ENCODE results near the gene DPM3.

Gene DPM3

DNA sequence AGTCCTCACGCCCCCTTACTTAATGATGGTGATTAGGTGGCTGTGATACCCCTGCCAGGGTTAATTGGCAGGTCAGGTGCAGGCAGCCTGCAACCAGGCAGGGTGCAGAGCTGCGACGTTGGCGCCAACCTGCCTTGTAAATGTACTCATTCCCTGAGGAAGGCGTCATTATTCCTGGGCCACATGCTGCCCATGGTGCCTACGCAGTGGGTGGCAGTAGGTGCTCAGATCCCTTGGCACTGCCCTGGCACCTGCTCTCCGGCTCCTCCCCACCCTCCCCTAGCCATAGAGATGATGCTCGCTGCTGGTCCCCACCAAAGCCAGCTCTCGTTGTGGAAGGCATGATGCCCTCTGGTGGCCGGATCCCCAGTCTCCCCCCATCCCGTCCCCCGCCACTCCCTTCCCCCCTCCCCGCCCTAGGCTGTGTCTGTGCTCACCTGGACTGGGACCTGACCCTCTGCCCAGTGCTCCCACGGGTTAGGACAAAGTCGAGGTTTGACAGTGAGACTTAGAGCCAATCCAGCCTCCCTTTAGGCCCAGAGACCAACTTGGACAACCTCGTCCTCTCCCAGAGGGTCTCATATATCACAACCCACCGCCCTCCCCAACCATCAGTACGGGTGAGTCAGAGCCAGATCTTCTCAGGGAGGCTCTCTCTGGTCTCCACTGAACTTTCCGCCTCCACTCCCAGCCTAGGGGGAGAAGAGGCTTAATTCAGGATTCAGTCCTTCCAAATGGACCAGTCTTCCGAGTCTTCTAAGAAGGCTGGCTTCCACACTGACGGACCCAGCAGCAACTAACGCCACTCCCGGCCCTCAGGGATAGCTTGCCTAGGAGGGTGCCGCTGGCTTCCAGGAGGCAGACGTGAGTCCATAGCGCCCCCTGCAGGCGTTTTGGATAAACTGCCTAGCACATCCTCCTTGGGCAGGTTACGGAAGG, 27.1 kb upstream of the DPM3 start (continued):
- TF ChIP-seq, protein P1, sequence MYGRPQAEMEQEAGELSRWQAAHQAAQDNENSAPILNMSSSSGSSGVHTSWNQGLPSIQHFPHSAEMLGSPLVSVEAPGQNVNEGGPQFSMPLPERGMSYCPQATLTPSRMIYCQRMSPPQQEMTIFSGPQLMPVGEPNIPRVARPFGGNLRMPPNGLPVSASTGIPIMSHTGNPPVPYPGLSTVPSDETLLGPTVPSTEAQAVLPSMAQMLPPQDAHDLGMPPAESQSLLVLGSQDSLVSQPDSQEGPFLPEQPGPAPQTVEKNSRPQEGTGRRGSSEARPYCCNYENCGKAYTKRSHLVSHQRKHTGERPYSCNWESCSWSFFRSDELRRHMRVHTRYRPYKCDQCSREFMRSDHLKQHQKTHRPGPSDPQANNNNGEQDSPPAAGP (tag by site-specific recombination; IDR thresholded peaks at IDR 0.05) = peak; percentile 81; the same call in 1 of the 2 replicates
- TF ChIP-seq ZBTB21 (tag by site-specific recombination; IDR thresholded peaks at IDR 0.05) (no peak), EGR2 (tag by site-specific recombination; IDR thresholded peaks at IDR 0.05; ENCODE audit: low read depth) (no peak), ZNF19 (tag by site-specific recombination; IDR thresholded peaks at IDR 0.05; ENCODE audit: low read depth) (no peak), ZNF561 (tag by site-specific recombination; IDR thresholded peaks at IDR 0.05; ENCODE audit: borderline replicate concordance) (peak; percentile 16; the same call in 1 of the 2 replicates), TRIM28 (IDR thresholded peaks at IDR 0.05; ENCODE audit: borderline replicate concordance, low read length) (no peak), ZNF549 (tag by site-specific recombination; IDR thresholded peaks at IDR 0.05) (no peak), ZNF239 (tag by site-specific recombination; IDR thresholded peaks at IDR 0.05) (no peak), ZFP37 (tag by site-specific recombination; IDR thresholded peaks at IDR 0.05) (no peak), TCF7L2 (IDR thresholded peaks at IDR 0.05; ENCODE audit: borderline replicate concordance, low read depth, low read length) (no peak)
- TF ChIP-seq, protein P2, sequence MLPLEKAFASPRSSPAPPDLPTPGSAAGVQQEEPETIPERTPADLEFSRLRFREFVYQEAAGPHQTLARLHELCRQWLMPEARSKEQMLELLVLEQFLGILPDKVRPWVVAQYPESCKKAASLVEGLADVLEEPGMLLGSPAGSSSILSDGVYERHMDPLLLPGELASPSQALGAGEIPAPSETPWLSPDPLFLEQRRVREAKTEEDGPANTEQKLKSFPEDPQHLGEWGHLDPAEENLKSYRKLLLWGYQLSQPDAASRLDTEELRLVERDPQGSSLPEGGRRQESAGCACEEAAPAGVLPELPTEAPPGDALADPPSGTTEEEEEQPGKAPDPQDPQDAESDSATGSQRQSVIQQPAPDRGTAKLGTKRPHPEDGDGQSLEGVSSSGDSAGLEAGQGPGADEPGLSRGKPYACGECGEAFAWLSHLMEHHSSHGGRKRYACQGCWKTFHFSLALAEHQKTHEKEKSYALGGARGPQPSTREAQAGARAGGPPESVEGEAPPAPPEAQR (tag by site-specific recombination; IDR thresholded peaks at IDR 0.05) = no peak
- TF ChIP-seq, protein P3, sequence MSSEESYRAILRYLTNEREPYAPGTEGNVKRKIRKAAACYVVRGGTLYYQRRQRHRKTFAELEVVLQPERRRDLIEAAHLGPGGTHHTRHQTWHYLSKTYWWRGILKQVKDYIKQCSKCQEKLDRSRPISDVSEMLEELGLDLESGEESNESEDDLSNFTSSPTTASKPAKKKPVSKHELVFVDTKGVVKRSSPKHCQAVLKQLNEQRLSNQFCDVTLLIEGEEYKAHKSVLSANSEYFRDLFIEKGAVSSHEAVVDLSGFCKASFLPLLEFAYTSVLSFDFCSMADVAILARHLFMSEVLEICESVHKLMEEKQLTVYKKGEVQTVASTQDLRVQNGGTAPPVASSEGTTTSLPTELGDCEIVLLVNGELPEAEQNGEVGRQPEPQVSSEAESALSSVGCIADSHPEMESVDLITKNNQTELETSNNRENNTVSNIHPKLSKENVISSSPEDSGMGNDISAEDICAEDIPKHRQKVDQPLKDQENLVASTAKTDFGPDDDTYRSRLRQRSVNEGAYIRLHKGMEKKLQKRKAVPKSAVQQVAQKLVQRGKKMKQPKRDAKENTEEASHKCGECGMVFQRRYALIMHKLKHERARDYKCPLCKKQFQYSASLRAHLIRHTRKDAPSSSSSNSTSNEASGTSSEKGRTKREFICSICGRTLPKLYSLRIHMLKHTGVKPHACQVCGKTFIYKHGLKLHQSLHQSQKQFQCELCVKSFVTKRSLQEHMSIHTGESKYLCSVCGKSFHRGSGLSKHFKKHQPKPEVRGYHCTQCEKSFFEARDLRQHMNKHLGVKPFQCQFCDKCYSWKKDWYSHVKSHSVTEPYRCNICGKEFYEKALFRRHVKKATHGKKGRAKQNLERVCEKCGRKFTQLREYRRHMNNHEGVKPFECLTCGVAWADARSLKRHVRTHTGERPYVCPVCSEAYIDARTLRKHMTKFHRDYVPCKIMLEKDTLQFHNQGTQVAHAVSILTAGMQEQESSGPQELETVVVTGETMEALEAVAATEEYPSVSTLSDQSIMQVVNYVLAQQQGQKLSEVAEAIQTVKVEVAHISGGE (tag by site-specific recombination; conservative IDR thresholded peaks at IDR 0.05; ENCODE audit: low read depth) = no peak

DNA sequence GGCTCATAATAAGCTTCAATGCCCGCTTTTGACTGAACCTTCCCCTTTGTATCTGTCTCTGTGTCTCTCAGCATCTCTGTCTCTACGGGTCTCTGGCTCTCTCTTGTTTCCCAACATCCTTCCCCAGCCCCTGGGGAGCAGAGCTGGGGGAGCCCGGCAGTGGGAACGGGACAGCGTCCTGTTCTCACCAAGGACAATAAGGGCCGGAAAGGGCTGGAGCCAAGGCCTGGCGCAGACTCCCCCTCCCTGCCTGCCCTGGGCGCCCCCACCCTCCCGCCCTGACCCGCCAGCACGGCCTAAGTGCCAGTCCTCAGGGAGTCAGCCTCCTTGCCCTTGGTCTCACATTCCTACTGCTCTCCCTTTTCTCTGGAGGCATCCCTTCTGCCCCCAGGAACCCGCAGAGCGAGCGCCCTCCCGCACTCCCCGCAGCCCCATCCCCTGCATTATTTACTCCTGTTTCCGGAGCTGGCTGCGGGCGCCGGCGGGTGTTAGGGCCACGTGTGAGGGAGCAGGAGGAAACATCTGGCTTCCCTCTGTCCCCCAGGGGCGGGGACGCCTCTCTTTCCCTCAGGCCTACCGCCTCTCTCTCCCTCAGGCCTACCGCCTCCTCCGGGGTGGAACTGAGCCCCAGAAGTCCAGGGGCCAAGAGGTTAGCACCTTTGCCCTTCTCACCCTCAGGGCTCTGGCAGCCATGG, 26.3 kb upstream of the DPM3 start:
- POLR2A ChIA-PET = interaction anchor here (0.6 to 1.8 kb wide), 9 partner anchors 7 to 155 kb away, joined by 3 to 17 read pairs (median 7); partner anchors contain the start of gene SLC50A1
- Histone ChIP-seq H3K4me1 (ENCODE audit: control insufficient read depth, insufficient read depth, low read length) (no peaks in the 10 kb centered on the region; the same call in 1 of the 2 replicates), H3K9me3 (ENCODE audit: control insufficient read depth, insufficient read depth, low read depth, low read length) (no peaks in the 10 kb centered on the region), H3K4me3 (ENCODE audit: low read depth, low read length) (no peak overlapping the region), H3K36me3 (ENCODE audit: control insufficient read depth in 2 of 2, insufficient read depth in 1 of 2, low read length in 2 of 2) (peaks cover 3 to 29% of the 10 kb centered on the region in 2 experiments; a peak in 2 of 3 replicates), H3K27ac (ENCODE audit: extremely low read depth, low read depth, low read length) (no peak overlapping the region)
- no peak for TF ChIP-seq ZFHX2 (tag by site-specific recombination; conservative IDR thresholded peaks at IDR 0.05)
- no peak for TF ChIP-seq GFI1B (tag by site-specific recombination; IDR thresholded peaks at IDR 0.05)
- TF ChIP-seq, protein P4, sequence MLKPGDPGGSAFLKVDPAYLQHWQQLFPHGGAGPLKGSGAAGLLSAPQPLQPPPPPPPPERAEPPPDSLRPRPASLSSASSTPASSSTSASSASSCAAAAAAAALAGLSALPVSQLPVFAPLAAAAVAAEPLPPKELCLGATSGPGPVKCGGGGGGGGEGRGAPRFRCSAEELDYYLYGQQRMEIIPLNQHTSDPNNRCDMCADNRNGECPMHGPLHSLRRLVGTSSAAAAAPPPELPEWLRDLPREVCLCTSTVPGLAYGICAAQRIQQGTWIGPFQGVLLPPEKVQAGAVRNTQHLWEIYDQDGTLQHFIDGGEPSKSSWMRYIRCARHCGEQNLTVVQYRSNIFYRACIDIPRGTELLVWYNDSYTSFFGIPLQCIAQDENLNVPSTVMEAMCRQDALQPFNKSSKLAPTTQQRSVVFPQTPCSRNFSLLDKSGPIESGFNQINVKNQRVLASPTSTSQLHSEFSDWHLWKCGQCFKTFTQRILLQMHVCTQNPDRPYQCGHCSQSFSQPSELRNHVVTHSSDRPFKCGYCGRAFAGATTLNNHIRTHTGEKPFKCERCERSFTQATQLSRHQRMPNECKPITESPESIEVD (tag by site-specific recombination; IDR thresholded peaks at IDR 0.05) = no peak
- TF ChIP-seq, protein P5, sequence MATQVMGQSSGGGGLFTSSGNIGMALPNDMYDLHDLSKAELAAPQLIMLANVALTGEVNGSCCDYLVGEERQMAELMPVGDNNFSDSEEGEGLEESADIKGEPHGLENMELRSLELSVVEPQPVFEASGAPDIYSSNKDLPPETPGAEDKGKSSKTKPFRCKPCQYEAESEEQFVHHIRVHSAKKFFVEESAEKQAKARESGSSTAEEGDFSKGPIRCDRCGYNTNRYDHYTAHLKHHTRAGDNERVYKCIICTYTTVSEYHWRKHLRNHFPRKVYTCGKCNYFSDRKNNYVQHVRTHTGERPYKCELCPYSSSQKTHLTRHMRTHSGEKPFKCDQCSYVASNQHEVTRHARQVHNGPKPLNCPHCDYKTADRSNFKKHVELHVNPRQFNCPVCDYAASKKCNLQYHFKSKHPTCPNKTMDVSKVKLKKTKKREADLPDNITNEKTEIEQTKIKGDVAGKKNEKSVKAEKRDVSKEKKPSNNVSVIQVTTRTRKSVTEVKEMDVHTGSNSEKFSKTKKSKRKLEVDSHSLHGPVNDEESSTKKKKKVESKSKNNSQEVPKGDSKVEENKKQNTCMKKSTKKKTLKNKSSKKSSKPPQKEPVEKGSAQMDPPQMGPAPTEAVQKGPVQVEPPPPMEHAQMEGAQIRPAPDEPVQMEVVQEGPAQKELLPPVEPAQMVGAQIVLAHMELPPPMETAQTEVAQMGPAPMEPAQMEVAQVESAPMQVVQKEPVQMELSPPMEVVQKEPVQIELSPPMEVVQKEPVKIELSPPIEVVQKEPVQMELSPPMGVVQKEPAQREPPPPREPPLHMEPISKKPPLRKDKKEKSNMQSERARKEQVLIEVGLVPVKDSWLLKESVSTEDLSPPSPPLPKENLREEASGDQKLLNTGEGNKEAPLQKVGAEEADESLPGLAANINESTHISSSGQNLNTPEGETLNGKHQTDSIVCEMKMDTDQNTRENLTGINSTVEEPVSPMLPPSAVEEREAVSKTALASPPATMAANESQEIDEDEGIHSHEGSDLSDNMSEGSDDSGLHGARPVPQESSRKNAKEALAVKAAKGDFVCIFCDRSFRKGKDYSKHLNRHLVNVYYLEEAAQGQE (tag by site-specific recombination; IDR thresholded peaks at IDR 0.05) = no peak
- no peak for TF ChIP-seq GLIS1 (tag by site-specific recombination; IDR thresholded peaks at IDR 0.05)
- TF ChIP-seq, protein P6, sequence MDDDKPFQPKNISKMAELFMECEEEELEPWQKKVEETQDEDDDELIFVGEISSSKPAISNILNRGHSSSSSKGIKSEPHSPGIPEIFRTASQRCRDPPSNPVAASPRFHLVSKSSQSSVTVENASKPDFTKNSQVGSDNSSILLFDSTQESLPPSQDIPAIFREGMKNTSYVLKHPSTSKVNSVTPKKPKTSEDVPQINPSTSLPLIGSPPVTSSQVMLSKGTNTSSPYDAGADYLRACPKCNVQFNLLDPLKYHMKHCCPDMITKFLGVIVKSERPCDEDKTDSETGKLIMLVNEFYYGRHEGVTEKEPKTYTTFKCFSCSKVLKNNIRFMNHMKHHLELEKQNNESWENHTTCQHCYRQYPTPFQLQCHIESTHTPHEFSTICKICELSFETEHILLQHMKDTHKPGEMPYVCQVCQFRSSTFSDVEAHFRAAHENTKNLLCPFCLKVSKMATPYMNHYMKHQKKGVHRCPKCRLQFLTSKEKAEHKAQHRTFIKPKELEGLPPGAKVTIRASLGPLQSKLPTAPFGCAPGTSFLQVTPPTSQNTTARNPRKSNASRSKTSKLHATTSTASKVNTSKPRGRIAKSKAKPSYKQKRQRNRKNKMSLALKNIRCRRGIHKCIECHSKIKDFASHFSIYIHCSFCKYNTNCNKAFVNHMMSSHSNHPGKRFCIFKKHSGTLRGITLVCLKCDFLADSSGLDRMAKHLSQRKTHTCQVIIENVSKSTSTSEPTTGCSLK (tag by site-specific recombination; IDR thresholded peaks at IDR 0.05) = no peak
- CTCF ChIA-PET = interaction anchor here (1.4 to 12.2 kb wide), 11 partner anchors 12 to 122 kb away, joined by 4 to 439 read pairs (median 9); no protein-coding TSS in a partner anchor
